HS-5 (cell line): ENCODE data around the gene KDM5B.

ENCODE experiments used
- DNase-seq: peaks from one replicate; pipeline ENCODE4 v3.0.0-alpha.2; 2012; ENCODE audit warnings: low read depth

Gene KDM5B

GRCh38 chr1:202685641-202686040 is 122.6 kb downstream of the KDM5B start:
- no peak for DNase-seq

GRCh38 chr1:202684716-202685115 is 123.5 kb downstream of the KDM5B start:
- no peak for DNase-seq

- no peak for DNase-seq
Observed at GRCh38 chr1:202683029-202683428, 125.2 kb downstream of the KDM5B start.

- no peak for DNase-seq
Observed at GRCh38 chr1:202682477-202682876, 125.7 kb downstream of the KDM5B start.

GRCh38 chr1:202681736-202682420 is 126.3 kb downstream of the KDM5B start:
- DNase-seq, result no peak

GRCh38 chr1:202680586-202681352 is 127.5 kb downstream of the KDM5B start:
- DNase-seq, result no peak

- no peak for DNase-seq
Observed at GRCh38 chr1:202679406-202680177, 128.6 kb downstream of the KDM5B start.

GRCh38 chr1:202677433-202677832 is 130.8 kb downstream of the KDM5B start:
- no peak for DNase-seq
